GM13976 (cell line): ENCODE results near the gene SH3BP4.

Experiments
- DNase-seq: peaks from one replicate; pipeline ENCODE4 v3.0.0; 2012; ENCODE audit warnings: low spot score
- in situ Hi-C: fragments of 300-500 bp; cut with MboI; formaldehyde crosslinking; loops from one replicate; pipeline ENCODE4 v1.12.0; 2022; ENCODE audit warnings: low sequenced_read_pairs, mixed read lengths, inconsistent platforms; ENCODE audit not compliant: unreplicated experiment
- TF ChIP-seq, protein P1 (sequence below): IDR thresholded peaks from 2 replicates; pipeline ENCODE4 v1.5.1; 2012; ENCODE audit warnings: borderline replicate concordance, mild to moderate bottlenecking; ENCODE audit not compliant: insufficient read depth; ENCODE audit errors: extremely low read depth, missing control alignments, control extremely low read depth

SH3BP4 gene

GRCh38 chr2:234968631-234969305, 17.0 kb downstream of the SH3BP4 start:
- in situ Hi-C loops, result no loop called here
- TF ChIP-seq, protein P1, sequence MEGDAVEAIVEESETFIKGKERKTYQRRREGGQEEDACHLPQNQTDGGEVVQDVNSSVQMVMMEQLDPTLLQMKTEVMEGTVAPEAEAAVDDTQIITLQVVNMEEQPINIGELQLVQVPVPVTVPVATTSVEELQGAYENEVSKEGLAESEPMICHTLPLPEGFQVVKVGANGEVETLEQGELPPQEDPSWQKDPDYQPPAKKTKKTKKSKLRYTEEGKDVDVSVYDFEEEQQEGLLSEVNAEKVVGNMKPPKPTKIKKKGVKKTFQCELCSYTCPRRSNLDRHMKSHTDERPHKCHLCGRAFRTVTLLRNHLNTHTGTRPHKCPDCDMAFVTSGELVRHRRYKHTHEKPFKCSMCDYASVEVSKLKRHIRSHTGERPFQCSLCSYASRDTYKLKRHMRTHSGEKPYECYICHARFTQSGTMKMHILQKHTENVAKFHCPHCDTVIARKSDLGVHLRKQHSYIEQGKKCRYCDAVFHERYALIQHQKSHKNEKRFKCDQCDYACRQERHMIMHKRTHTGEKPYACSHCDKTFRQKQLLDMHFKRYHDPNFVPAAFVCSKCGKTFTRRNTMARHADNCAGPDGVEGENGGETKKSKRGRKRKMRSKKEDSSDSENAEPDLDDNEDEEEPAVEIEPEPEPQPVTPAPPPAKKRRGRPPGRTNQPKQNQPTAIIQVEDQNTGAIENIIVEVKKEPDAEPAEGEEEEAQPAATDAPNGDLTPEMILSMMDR, result no peak
- no peak for DNase-seq

DNA sequence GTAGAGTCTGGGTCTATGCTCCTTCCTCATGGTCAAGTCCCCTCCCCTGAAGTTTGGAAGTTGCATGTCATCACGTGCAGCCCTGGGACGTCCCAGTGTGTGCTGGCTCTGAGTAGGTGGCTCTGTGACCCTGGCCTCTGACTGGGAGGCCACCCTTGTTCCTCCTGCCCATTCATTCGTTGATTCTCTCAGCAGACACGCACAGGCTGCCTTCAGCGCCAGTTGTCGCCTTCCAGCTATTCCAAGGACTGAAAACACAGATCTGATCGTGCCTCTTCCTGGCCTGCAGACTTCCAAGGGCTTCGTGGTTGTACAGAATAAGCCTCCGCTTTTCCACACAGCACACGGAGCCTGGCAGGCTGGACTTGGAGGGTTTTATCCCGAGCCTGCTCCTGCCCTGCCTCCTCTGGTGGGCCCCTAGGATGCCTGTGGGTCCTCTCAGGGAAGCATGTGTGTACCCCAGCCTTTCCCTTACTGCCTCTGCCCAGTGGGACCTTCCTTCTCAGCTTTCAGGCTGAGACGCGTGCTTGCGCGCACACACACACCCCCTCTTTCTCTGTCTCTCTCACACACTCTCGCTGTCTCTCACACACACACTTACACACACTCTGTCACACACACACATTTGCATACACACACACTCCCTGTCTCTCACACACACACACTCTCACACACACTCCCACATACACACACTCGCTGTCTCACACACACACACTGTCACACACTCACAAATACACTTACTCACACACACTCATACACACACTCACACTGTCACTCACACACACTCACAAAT, 17.7 kb downstream of the SH3BP4 start:
- in situ Hi-C loops, result no loop called here
- DNase-seq, result no peak
- TF ChIP-seq, protein P1, result no peak

DNA sequence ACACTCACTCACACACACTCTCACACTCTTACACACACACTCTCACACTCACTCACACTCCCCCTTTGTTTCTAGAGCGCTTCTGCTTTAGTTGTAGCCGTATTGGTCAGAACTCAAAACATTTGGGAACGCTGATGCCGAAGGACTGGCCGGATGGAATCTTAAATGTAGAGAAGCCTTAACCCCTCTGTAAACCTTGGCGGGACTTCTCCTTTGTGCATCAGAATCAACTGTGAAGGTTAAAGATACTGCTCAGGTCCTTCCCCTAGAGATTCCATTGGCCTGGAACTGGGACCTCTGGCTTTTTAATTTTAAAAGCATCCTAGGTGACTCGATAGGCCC, 18.3 kb downstream of the SH3BP4 start:
- TF ChIP-seq, protein P1, result no peak
- DNase-seq, result no peak
- in situ Hi-C loops, result no loop called here

GRCh38 chr2:234970477-234970882, 18.7 kb downstream of the SH3BP4 start:
- DNase-seq, result no peak
- TF ChIP-seq, protein P1, result no peak
- in situ Hi-C loops, result no loop called here

DNA sequence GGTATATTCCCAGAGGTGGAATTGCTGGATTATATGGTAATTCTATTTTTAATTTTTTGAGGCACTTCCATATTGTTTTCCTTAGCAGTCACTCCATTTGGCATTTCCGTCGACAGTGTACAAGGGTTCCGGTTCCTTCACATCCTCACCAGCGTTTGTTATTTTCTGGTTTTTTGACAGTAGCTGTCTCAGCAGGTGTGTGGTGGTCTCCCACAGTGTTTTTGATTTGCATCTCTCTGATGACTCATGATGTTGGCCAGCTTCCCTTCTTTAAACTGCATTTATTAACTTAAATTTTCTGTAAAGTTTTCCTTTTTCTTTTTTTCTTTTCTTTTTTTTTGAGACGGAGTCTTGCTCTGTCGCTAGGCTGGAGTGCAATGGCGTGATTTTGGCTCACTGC, 19.7 kb downstream of the SH3BP4 start:
- TF ChIP-seq, protein P1, result no peak
- in situ Hi-C loops, result no loop called here
- DNase-seq, result no peak

DNA sequence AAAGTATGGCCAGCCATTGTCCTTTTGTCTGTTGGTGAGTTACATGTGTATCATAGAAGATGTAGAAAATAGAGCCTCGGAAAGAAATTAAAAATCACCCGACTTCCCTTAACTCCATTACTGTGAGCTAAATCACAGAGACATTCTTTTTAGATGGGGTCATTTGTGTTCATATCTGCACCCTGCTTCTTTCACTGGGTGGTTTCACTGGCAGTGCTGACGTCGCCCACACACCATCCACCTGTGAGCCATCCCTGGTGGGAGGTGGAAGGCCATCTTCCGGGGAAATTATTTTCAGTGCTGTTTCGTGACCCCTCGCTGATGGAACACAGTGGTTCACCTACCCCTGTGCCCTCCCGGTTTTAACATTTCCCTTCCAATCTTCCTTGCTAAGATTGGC, 21.2 kb downstream of the SH3BP4 start:
- TF ChIP-seq, protein P1, result no peak
- no peak for DNase-seq
- in situ Hi-C loops, result no loop called here
